Measurements from ENCODE around the gene NRCAM.
"Not testable (repeated sequence)": the region's sequence is repeated elsewhere in the genome, so short reads cannot be mapped to it uniquely, and the experiment has no call there.

Gene NRCAM

DNA sequence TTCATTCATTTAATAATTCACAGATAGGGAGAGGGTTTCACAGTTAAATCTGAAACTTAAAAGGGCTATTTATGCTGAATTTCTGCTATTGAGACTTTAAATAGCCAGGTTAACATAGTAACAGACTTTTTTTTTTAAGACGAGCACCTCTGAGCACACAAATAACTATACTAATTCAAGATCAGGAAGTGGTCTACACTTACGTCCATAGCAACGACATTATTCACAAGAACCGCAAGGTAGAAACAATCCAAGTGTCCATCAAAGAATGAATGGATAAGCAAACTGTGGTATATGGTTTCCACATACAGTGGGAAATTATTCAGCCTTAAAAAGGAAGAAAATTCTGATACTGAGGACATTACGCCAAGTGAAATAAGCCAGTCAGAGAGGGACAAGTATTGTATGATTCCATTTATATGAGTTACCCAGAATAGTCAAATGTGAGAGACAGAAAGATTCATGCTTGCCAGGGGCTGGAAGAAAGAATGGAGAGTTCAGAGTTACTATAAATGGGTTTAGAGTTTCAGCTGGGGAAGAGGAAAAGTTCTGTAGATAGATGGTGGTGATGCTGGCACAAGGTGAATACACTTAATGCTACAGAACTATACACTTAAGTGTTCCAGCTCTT is 185.7 kb downstream of the NRCAM start:
- no peak for DNase-seq

DNA sequence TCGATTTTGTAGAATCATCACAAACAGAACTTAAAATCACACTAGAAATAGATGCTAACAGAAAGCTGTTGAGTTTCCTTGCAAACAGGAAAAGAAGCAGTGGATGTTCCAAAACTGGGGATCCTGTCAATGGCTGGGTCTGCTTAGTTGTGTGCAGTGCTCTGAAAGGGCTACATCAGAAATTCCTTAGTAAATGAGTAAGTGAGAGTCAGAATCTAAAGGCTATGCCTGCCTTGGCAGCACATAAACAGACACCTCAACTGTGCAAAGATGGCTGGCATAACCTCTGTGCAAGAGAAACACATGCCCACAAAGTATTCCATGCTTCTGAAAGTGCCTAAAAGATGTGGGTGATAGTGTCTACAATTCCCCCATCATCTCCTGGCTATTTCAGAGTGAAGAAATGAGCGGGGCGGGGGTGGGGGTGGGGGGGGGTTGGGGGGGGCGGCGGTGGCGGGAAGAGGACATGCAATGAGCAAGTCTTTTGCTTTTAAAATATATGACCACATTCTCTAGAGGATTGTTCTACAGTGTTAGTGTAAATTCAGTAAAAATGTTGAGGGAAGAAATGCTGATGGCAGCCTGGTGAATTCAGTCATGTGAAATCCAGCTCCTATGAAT is 187.9 kb downstream of the NRCAM start:
- DNase-seq: no peak

DNA sequence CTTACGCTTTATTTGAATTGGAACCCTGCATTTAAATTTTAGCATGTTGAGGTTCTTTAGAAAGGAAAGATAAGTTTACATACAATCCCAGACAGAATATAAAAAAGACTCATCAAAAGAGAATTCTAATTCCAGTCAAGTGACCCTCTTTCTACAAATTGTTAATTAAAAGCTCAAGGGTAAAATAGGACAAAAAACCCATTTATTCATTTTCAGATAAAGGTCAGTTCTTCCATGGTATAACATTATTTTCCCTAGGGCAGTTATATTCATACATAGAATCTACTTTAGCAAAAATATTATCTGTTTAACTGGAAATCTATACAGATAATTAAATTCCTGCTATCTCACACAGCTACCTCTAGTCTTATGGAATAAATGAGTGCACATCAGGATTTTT is 188.6 kb downstream of the NRCAM start:
- DNase-seq: no peak

DNA sequence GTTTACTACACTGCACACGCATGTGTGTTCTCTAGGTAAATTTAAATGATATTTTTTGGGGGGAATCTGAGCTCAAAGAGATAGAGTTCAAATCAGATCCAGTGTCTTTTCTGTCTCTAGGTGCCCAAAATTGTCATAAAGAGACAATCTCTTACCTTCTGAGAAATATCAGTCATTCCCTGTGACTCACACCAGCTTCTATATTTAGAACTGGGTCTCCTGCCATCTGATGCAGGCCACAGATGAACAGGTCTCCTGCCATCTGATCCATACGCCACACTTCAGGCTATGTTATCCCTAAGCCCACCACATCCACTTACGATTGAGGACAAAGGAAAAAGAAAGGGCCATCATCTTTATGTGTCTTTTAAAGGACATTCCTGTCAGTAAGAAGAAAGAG is 189.7 kb downstream of the NRCAM start:
- no peak for DNase-seq

DNA sequence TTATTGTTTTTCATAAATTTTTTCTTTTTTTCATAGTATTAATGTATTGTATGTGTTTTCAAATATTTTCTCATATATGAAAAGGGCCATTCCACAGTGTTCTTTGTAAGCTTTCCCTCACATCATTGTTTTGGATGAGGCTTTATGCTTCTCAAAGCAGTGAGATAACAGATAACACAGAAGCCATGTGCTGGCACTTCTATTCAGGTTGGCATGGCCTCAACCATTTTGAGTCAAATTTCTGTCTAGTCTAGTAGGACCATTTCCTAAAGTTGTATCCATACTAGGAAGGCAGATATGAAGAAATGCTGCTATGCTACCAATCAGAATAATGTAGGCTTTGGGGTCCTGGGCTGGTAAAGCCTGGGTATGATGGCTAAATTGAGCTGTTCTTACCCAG is 190.2 kb downstream of the NRCAM start:
- no peak for DNase-seq

DNA sequence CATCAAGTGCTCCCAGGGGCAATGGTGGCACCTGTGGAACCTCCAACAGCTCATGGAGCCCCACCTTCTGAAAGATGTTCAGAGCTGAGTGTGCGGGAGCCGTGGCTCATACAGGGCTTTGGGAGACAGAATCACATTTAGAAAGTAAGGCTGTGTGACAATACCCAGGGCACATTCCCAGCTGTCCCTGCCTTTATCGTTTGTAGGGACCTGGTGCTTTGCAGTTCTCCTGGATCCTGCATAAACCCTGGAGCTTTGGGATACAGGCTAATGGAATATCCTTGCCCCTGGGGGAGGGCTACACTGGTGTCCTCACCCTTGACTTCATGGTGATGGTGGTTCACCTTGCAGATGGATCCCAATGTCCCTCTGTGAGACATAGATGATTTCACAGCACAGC is 191.2 kb downstream of the NRCAM start:
- DNase-seq: no peak

DNA sequence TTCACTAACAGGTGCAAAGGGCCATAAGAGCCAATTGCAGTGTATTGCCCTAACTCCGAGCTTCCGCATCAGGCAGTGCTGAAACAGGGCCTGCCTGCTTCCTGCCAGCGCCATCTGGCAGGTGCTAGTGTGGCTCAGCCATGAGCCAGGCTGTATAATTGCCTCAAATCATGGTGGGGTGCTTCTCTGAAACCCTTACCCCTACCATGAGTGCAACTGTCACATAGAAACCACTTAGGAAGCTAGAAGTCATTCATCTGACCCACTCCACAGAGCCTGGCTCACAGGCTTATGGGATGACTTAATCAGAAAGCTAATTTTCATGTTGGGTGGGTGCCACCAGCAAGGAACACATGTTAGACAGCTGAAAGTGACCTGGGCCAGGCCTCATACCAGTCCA is 192.8 kb downstream of the NRCAM start:
- DNase-seq: no peak

DNA sequence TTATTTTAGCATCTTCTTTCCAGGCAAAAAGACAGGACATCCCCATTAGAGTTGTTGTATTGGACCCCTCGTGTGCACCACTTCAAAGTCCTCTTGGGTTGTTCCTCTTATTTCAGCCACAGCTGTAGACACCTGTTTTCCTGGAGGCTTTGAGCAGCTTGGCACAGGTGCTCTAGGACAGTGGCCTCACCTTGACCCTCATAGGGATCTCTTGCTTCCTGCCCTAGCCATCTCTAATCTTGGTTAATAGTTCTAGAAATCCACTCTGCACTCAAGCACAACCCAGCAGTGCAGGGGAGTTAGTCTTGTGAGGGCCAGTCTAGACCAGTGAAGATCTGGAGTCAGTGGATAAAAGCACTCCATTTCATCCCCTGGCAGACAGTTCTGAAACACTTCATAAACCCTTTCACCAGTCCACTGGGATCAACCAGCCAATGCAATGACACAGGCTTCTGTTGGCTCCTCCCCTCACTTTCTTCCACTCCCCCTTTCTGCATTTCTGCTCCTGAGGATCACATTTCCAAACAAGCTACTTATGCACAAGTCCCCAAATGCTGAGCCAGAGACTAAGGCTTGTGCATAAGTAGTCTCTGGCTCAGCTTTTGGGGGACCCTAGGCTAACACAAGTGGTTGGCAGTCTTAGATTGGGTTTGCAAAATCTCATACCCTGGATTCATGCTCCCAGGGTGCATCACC is 194.5 kb downstream of the NRCAM start:
- DNase-seq: no peak

DNA sequence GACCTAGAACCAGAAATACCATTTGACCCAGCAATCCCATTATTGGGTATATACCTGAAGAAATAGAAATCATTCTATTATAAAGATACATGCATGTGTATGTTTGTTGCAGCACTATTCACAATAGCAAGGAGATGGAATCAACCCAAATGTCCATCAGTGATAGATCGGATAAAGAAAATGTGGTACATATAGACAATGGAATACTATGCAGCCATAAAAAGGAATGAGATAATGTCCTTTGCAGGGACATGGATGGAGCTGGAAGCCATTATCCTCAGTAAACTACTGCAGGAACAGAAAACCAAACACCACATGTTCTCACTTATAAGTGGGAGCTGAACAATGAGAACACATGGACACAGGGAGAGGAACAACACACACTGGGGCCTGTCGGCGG is 196.8 kb downstream of the NRCAM start:
- DNase-seq: not testable (repeated sequence)

DNA sequence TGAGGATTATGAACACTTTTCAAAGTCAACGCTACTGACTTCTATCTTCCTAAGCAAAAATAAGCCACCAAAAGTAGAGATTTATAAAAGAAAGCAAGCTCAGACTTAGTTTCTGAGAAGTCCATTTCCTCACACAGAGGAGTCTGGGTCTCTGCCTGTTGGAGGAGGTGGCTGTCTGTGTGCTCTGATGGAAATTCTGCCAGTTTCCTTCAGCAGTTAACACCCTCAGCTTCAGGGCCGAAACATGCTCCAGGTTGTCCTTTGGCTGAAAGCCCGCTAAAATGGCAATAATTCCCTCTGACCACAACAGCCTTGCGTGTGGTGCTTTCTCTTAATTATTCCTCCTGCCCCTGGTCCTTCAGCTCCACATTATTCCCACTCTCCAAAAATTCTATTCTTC is 198.3 kb downstream of the NRCAM start:
- DNase-seq: no peak

DNA sequence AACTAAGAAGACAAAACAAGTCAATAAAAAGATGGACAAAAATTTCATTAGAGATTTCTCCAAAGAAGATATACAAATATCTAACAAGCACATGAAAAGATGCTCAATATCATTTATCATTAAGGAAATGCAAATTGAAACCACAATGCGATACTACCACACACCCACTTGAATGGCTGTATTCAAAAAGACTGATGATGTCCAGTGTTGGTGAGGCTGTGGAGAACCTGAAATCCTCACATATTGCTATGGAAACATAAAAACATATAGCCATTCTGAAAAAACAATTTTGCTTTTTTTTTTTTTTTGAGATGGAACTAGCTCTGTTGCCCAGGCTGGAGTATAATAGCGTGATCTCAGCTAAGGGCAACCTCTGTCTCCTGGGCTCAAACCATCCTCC is 202.0 kb downstream of the NRCAM start:
- DNase-seq: no peak

DNA sequence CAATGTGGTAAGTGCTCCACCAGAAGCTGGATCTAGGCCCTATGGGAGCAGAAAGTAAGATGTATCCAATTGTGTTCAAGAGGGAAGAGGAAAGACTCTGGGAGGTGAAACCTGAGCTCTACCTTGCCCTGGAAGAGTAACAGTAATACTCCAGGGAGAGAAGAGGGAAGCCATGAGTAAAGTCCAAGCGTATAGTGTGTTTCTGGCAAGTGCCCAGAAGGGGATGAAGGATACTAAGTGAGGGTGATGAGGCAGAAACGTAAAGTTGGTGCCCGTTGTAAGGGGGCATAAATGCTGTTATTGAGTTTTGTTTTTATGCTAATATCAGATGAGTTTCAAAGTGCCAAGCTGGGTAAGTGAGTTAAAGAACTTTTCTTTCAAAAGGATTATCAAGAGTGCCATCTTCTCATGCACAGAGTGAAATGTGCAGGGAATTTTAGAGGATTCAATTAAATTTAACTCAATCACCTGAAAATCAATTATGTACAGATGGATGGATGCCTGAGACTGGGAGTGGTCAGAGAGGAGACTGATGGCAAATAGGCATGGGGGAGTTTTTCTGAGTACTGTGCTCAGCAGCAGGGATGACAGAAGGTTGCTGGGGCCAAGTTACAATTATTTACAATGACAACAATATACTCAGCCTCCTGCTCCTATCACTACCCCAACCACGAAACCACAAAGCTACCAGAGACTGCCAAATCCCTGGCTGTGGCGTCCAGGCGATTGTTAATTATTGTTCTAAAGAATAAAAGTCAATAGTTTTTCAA is 202.8 kb downstream of the NRCAM start:
- no peak for DNase-seq

DNA sequence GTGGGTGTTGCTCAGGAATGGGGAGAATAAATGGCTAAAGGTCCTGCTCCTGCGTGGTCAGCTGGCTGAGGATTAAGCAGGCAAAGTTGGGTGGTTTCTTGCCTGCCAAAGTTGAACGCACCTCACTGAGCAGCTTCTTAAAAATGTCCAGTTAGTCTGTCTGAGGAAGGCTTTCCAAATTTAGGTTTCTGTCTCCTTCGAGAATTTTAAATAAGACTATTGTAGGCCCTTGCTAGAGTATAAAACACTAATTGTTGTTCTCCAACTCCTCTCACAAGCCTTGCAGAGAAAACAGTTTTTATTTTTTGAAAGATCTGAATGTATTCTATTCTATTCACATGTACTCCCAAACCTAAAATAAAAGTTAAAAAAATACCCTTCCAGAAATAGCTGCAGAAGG is 204.1 kb downstream of the NRCAM start:
- DNase-seq: no peak

DNA sequence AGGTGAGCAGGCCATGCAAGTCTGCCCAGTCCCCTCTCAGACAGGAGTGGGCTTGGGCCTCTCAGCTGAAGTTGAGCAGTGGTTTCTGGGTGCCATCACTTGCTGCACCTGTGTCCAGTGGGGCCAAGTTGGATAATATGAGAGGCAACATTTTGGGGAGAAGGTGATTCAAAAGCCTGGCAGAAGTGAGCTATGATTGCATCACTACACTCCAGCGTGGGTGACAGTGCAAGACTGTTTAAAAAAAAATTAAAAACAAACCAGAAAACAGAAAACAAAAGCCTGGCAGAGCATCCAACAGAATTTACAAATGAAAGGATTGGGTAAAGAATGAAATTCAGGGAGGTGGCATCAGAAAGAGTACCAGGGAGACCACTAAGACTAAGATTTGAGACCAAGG is 204.5 kb downstream of the NRCAM start:
- DNase-seq: no peak

DNA sequence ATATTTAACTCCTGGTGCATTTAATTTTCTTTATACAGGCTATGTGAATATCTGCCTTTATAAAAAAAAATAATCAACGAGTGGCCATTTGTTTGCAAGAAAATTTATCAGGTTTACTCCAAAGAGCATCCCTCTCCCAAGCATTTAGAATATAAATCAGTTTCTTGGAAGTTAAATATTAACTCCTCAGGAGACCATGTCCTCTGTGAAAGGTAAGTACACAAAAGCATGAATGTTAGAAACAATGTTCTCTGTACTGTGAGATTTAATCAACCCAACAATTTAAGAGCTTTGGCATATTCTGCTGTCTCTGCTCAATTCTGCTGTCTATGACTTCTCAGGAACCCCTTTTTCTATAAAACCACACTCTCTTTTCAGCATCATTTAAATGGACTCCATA is 206.8 kb downstream of the NRCAM start:
- DNase-seq: no peak

DNA sequence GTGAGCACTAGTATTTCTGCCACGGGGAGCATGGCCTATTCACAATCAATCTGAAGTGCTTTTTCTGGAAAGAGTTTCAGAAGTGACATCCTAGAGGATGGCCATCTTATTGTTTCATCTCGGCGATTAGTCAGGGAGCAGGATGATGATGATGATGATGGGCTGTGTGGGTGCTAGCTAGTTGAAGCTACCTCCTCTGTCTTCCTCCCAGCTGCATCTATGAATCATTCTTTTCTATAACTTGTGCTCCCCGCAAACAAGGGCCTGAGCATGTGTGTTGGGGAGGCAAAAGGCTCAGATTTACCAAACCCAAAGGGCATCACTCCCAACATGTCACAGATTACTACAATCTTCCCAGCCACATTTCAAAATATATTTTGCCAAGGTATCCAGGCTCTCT is 207.4 kb downstream of the NRCAM start:
- DNase-seq: no peak

DNA sequence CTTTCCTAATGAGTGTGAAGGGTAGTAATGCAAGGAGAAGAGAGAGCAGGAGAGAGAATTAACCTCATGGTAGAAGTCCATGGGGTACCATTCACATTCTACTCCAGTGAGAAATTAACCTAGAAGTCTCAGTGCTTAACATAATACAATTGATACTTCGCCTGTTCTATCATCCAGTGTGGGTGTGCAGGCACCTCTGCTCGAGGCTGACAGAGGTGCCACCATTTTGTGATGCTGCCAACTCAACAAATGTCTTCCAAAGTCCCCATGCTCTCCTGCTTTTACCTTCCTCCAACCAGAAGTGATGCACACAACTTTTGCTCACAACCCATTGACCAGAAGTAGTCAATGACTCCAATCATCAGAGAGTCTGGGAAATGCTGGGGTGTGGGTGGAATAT is 207.8 kb downstream of the NRCAM start:
- DNase-seq: no peak

DNA sequence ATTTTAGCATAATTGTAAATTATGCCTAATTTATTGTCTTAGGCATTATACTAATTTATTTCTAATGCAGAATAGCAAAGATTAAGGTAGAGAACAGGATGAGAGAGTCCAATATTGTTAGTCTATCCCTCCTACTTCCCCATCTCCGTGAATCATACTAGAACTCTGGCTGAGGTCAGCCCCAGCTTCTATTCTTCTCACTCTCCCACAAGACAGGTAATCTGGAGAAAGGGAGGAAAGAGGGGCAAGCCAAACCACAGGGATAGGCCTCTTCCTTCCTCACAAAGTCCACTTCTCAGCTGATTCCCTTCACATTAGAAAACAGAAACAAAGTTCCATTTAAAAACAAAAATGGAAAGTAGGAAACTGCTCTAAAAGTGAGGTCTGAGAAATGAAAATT is 208.6 kb downstream of the NRCAM start:
- DNase-seq: no peak

DNA sequence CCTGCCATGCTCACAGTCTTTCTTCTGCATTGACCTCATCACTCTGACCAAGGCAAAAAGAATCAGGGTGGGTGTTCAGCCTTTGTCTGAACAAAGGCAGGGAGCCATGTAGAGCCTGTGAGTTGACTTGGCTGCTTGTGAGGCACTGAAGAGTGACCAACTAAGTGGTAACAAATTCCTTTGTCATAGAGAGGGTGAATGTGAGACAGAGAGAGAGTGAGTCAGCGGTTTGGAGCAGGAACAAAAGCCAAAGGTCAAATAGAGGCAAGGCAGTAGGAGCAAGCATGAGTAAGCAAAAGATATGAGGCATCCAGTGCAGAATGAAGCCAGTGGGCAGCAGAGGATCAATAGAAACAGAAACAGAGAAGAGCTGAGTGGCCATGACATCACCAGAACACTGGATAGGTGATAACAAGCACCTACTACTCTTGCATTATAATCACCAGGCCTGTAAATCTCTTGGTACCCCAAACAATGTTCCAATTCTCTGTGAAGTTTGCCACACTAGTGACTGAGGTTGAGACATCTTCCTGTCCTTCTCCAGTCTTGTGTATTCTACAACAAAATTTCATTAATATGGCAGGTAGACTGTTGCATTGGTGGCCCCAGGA is 209.9 kb downstream of the NRCAM start:
- no peak for DNase-seq

DNA sequence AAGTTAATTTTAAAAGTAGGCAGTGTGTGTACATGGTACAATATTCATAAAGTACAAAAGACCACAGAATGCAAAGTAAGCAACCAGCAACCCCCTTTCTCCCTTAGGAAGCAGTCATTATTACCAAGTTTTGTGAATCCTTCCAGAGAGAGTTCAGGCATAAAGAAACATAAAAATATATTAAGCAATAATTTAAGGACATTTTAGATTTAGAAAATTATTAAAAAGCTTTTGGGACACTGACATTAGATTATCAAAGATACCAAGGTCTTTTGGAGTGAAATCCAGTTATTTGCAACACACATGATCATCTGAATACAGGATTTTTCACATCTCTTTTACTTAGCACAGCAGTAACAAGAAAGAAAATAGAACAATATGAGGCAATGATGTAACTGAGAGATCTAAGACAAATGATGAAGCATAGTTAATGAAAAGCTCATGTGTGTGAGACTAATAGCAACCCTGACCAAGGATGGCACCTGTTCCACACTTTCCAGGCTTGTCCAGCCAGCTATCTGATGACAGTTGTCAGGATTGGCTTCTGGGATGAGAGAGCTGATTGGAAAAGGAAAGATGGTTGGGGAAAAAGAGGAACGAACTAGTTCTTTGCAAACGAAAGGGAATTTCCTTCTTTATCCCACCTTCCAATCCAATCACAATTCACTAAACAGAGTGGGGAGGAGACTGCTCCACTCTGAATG is 210.6 kb downstream of the NRCAM start:
- no peak for DNase-seq

DNA sequence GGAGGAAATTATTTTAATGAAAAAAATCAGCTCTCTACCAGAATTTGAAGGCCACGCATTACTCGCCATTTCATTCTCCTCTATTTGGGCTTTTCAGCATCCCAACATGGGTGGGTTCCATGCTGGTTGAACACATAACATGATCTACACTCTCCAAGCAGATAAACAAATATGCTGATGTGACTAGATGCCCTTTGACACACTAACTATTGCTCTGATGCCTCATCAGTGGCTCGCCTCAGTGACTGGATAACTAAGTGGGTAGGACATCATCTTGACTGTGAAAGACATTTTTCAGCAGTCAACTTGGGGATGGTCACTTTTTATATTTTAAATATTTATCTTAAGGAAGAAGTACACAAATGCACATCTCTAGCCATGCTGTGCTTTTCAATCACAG is 212.1 kb downstream of the NRCAM start:
- no peak for DNase-seq

DNA sequence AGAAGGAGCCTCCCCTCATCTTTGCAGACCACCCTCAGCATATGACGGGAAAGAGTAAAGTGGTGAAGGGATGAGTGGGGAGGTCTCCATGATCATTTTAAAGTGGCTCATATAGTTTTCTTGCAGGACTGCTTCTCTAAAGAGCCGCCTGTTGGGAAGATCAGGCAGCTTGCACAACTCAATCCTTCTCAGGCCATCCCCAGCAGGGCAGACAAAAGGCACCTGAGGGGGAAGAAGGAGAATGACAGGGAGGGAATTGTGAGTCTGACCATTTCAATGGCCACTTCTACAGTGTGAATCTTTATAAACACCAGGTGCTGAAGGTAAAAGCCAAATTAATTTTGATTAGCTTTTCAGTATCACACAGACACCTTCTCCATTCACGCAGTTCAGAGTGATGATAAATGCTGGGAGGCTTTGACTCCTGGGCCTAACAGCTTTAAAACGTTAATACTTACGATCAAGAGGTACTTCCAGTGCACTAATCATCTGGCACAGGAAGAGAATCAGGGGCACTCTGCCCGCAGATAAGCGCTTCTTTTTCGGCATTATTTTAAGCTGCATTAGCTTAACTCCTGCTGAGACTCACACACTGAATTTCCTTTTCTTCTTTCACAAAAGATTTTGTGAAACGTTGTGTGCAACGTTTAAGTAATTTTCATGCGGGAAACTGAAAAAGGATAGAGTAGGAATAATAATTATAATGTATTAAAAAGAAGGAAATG is 216.6 kb downstream of the NRCAM start:
- no peak for DNase-seq

Measured in stimulated activated CD8-positive, alpha-beta memory T cell treated with anti-CD3 and anti-CD28 coated beads, Interleukin-4, amount 100 ng/mL, for 48 hours (primary cell).